K562 treated with DMSO at 1 percent for 24 hours (cell line): Measurements from ENCODE around the gene CPTP. TPM values are rescaled to one million over a fixed set of nuclear protein-coding genes. Genes with fewer than 3 reads are reported as not detected.

Experiments used
- total RNA-seq: library from RNA; unstranded; fragments of 300-600 nt; gene quantifications from 2 replicates; pipeline ENCODE4 v1.2.3, GENCODE V29; 2022; ENCODE audit warnings: low read depth; ENCODE audit not compliant: insufficient read depth

CPTP gene
- 45.4 and 53.2 TPM in 2 replicates for total RNA-seq

GRCh38 chr1:1324524-1325287 is at the start of gene CPTP, which contains the start of gene INTS11:
TSS of gene CPTP (plus strand) at chr1:1324802. CDS start at chr1:1326911, 2,109 bp downstream.
TSS of gene INTS11 (minus strand) at chr1:1324660. CDS start at chr1:1324608, 52 bp downstream.

GRCh38 chr1:1307923-1308755 is 16.5 kb upstream of the CPTP start, which contains the start of the genes ACAP3 and PUSL1:
TSS of gene ACAP3 (minus strand) at chr1:1307930. CDS start at chr1:1307815, 115 bp downstream.
TSS of gene PUSL1 (plus strand) at chr1:1308597. CDS start at chr1:1308644, 47 bp downstream.

GRCh38 chr1:1331068-1331965 is 6.7 kb downstream of the CPTP start, which contains the start of gene TAS1R3:
TSS of gene TAS1R3 (plus strand) at chr1:1331280. CDS start at chr1:1331346, 66 bp downstream.

GRCh38 chr1:1349256-1350012 is 24.8 kb downstream of the CPTP start, which contains the start of gene DVL1:
TSS of gene DVL1 (minus strand) at chr1:1349418. CDS start at chr1:1349065, 353 bp downstream.

GRCh38 chr1:1358433-1359271 is 34.0 kb downstream of the CPTP start, which contains the start of gene MXRA8:
TSS of gene MXRA8 (minus strand) at chr1:1358555. CDS start at chr1:1358504, 51 bp downstream.

GRCh38 chr1:1374929-1375662 is 50.5 kb downstream of the CPTP start, which contains the start of gene AURKAIP1:
TSS of gene AURKAIP1 (minus strand) at chr1:1375207. CDS start at chr1:1374756, 451 bp downstream.

Other genes with a start within 250 kb of the CPTP start
- gene C1orf159, start 208.7 kb upstream of the CPTP start, total RNA-seq, result 20.6 and 26.3 TPM in 2 replicates
- not detected in 2 replicates for gene TTLL10, start 150.9 kb upstream of the CPTP start, total RNA-seq
- not detected in 2 replicates for gene TNFRSF18, start 118.2 kb upstream of the CPTP start, total RNA-seq
- 0.75 and 1.9 TPM in 2 replicates for gene TNFRSF4, start 110.6 kb upstream of the CPTP start, total RNA-seq
- 276 and 297 TPM in 2 replicates for gene SDF4, start 92.8 kb upstream of the CPTP start, total RNA-seq
- gene B3GALT6, start 92.6 kb upstream of the CPTP start, total RNA-seq, result 17.9 and 21.2 TPM in 2 replicates
- gene C1QTNF12, start 78.1 kb upstream of the CPTP start, total RNA-seq, result 1.9 and 2.5 TPM in 2 replicates
- gene UBE2J2, start 50.9 kb upstream of the CPTP start, total RNA-seq, result 114 and 118 TPM in 2 replicates
- 3.8 TPM in 2 replicates for gene SCNN1D, start 44.4 kb upstream of the CPTP start, total RNA-seq
- 52.1 and 55.0 TPM in 2 replicates for gene ACAP3, start 16.9 kb upstream of the CPTP start, total RNA-seq
- 69.9 and 85.1 TPM in 2 replicates for gene PUSL1, start 16.2 kb upstream of the CPTP start, total RNA-seq
- gene INTS11, start 142 bp upstream of the CPTP start, total RNA-seq, result 216 and 263 TPM in 2 replicates
- 0.57 and 0.95 TPM in 2 replicates for gene TAS1R3, start 6.5 kb downstream of the CPTP start, total RNA-seq
- gene DVL1, start 24.6 kb downstream of the CPTP start, total RNA-seq, result 103 and 116 TPM in 2 replicates
- 13.8 and 17.2 TPM in 2 replicates for gene MXRA8, start 33.8 kb downstream of the CPTP start, total RNA-seq
- gene AURKAIP1, start 50.4 kb downstream of the CPTP start, total RNA-seq, result 342 and 344 TPM in 2 replicates
- gene CCNL2, start 74.5 kb downstream of the CPTP start, total RNA-seq, result 98.9 and 121 TPM in 2 replicates
- 141 and 157 TPM in 2 replicates for gene MRPL20, start 82.5 kb downstream of the CPTP start, total RNA-seq
- not detected in 2 replicates for gene ANKRD65, start 96.5 kb downstream of the CPTP start, total RNA-seq
- 22.4 and 26.0 TPM in 2 replicates for gene VWA1, start 110.9 kb downstream of the CPTP start, total RNA-seq
- gene ATAD3C, start 124.9 kb downstream of the CPTP start, total RNA-seq, result 0.24 TPM in 1 of 2 replicates, not detected in the other
- 24.3 and 26.9 TPM in 2 replicates for gene ATAD3B, start 147.0 kb downstream of the CPTP start, total RNA-seq
- gene ATAD3A, start 187.4 kb downstream of the CPTP start, total RNA-seq, result 93.9 and 102 TPM in 2 replicates
- 2.1 and 3.4 TPM in 2 replicates for gene TMEM240, start 215.8 kb downstream of the CPTP start, total RNA-seq